Osteoblast (primary cell): ENCODE measurements around the gene ZC3H4. TPM values are rescaled to one million over a fixed set of nuclear protein-coding genes. Genes with fewer than 3 reads are reported as not detected.
A peak's percentile ranks its signal among the peaks of the same experiment; 100 is the strongest.

Source experiments
- DNase-seq: peaks from one replicate; pipeline ENCODE4 v3.0.0; 2011; ENCODE audit warnings: low spot score, mixed read lengths; ENCODE audit not compliant: insufficient read length; ENCODE audit errors: missing footprints
- H2AFZ ChIP-seq: 2 replicates; pipeline ENCODE4 v1.6.0; 2011; ENCODE audit warnings: mild to moderate bottlenecking, low read length
- H3K27ac ChIP-seq: 2 replicates; pipeline ENCODE4 v1.5.1; 2011; ENCODE audit warnings: mild to moderate bottlenecking, low read depth, low read length, moderate library complexity
- H3K27me3 ChIP-seq: 2 replicates; pipeline ENCODE4 v1.6.0; 2012; ENCODE audit warnings: mild to moderate bottlenecking, control low read depth, inconsistent platforms, low read length, moderate library complexity; ENCODE audit not compliant: insufficient read depth
- H3K36me3 ChIP-seq: 2 replicates; pipeline ENCODE4 v1.5.1; 2011; ENCODE audit warnings: mild to moderate bottlenecking, low read length, control low read depth, moderate library complexity; ENCODE audit not compliant: insufficient read depth
- H3K4me1 ChIP-seq: 2 replicates; pipeline ENCODE4 v1.5.1; 2011; ENCODE audit warnings: mild to moderate bottlenecking, low read length, control low read depth, moderate library complexity; ENCODE audit not compliant: insufficient read depth
- H3K4me2 ChIP-seq: 2 replicates; pipeline ENCODE4 v1.6.0; 2011; ENCODE audit warnings: mild to moderate bottlenecking, low read length; ENCODE audit not compliant: insufficient read depth
- H3K4me3 ChIP-seq: fragments of 200-600 bp; sonication (generic); 3 replicates; pipeline ENCODE4 v1.5.1; 2012; ENCODE audit warnings: mild to moderate bottlenecking, low read length, inconsistent platforms; ENCODE audit not compliant: insufficient read depth
- H3K79me2 ChIP-seq: 2 replicates; pipeline ENCODE4 v1.6.0; 2012; ENCODE audit warnings: mild to moderate bottlenecking, low read length, control low read depth, inconsistent platforms; ENCODE audit not compliant: insufficient read depth
- H3K9me3 ChIP-seq: 2 replicates; pipeline ENCODE4 v1.5.1; 2011; ENCODE audit warnings: low read depth, low read length, control low read depth
- H4K20me1 ChIP-seq: 2 replicates; pipeline ENCODE4 v1.6.0; 2012; ENCODE audit warnings: mild to moderate bottlenecking, low read length, control low read depth; ENCODE audit not compliant: insufficient read depth
- CTCF ChIP-seq: IDR thresholded peaks from 2 replicates; pipeline ENCODE4 v1.5.1; 2011; ENCODE audit warnings: mild to moderate bottlenecking, low read depth, low read length, moderate library complexity; ENCODE audit errors: extremely low read depth
- total RNA-seq: library from RNA; depleted of rRNA; stranded (reverse); fragments of >200 nt; gene quantifications from 2 replicates; pipeline ENCODE4 v1.2.3, GENCODE V29; 2012

ZC3H4 gene
- total RNA-seq, 1 donor, result 14.1 TPM

- DNase-seq, result no peak
- H3K4me1 ChIP-seq, result no peaks in the 10 kb centered on the region
- peaks cover 30% of the 10 kb centered on the region for H4K20me1 ChIP-seq
- peaks cover 50% of the 10 kb centered on the region for H3K36me3 ChIP-seq
- no peak overlapping the region for H3K4me2 ChIP-seq
- H3K27ac ChIP-seq, result no peak overlapping the region
- no peaks in the 10 kb centered on the region for H3K27me3 ChIP-seq
- no peaks in the 10 kb centered on the region for H3K9me3 ChIP-seq
- no peak overlapping the region for H2AFZ ChIP-seq
- no peak for TF ChIP-seq CTCF
- H3K4me3 ChIP-seq, result no peak overlapping the region
- H3K79me2 ChIP-seq, result peaks cover 55% of the 10 kb centered on the region
Measured at GRCh38 chr19:47072323-47072722, 41.3 kb downstream of the ZC3H4 start.

- H3K36me3 ChIP-seq, result peaks cover 54% of the 10 kb centered on the region
- H3K4me3 ChIP-seq, result no peak overlapping the region
- H3K27me3 ChIP-seq, result no peaks in the 10 kb centered on the region
- no peak overlapping the region for H3K27ac ChIP-seq
- TF ChIP-seq CTCF, result no peak
- H3K4me1 ChIP-seq, result no peaks in the 10 kb centered on the region
- H3K79me2 ChIP-seq, result peaks cover 55% of the 10 kb centered on the region
- H4K20me1 ChIP-seq, result peaks cover 30% of the 10 kb centered on the region
- no peak for DNase-seq
- H3K4me2 ChIP-seq, result no peak overlapping the region
- H3K9me3 ChIP-seq, result no peaks in the 10 kb centered on the region
- no peak overlapping the region for H2AFZ ChIP-seq
Measured at GRCh38 chr19:47071731-47072130, 41.8 kb downstream of the ZC3H4 start.

GRCh38 chr19:47070756-47071155, 42.8 kb downstream of the ZC3H4 start:
- peak; percentile 44 for DNase-seq
- Histone ChIP-seq H3K27ac (no peak overlapping the region), H3K9me3 (no peaks in the 10 kb centered on the region), H3K4me3 (no peak overlapping the region), H3K4me2 (no peak overlapping the region), H2AFZ (no peak overlapping the region), H4K20me1 (peaks cover 28% of the 10 kb centered on the region), H3K4me1 (no peaks in the 10 kb centered on the region), H3K36me3 (peaks cover 51% of the 10 kb centered on the region), H3K27me3 (no peaks in the 10 kb centered on the region), H3K79me2 (peaks cover 48% of the 10 kb centered on the region)
- no peak for TF ChIP-seq CTCF

GRCh38 chr19:47069795-47070194, 43.8 kb downstream of the ZC3H4 start:
- peaks cover 29% of the 10 kb centered on the region for H4K20me1 ChIP-seq
- no peak overlapping the region for H3K4me3 ChIP-seq
- peaks cover 57% of the 10 kb centered on the region for H3K36me3 ChIP-seq
- H3K27ac ChIP-seq, result no peak overlapping the region
- H3K79me2 ChIP-seq, result peaks cover 39% of the 10 kb centered on the region
- H3K27me3 ChIP-seq, result no peaks in the 10 kb centered on the region
- no peaks in the 10 kb centered on the region for H3K4me1 ChIP-seq
- TF ChIP-seq CTCF, result no peak
- H2AFZ ChIP-seq, result no peak overlapping the region
- H3K9me3 ChIP-seq, result no peaks in the 10 kb centered on the region
- DNase-seq, result peak; percentile 22
- H3K4me2 ChIP-seq, result no peak overlapping the region
